ENCODE measurements around the gene GRIA4.

DNA sequence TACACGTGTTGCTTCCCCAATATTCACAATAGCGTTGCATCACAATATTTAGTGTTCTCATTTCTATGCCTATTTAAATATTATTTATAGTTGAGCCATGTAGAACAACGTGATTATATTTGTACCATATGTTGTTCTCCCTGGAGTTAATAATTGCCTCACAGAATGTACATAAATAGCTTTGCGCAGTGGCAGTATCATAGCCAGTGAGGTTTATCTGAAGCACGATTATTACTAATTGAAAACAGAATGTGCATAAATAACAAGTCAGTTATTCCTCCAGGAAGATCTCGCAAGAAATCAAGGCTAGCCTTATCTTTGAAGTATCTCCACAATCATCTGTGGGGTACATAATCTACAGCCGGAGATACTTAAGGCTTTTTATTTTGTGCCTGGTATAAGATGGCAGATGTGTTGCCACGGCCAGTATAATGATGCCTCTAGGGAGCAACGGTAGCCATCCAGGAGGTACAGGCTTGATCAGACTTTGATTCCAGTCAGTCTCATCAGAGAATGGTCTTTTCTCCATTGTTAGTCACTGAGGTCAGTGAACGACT lies 214.7 kb downstream of the GRIA4 start:
- TF ChIP-seq, protein P1, sequence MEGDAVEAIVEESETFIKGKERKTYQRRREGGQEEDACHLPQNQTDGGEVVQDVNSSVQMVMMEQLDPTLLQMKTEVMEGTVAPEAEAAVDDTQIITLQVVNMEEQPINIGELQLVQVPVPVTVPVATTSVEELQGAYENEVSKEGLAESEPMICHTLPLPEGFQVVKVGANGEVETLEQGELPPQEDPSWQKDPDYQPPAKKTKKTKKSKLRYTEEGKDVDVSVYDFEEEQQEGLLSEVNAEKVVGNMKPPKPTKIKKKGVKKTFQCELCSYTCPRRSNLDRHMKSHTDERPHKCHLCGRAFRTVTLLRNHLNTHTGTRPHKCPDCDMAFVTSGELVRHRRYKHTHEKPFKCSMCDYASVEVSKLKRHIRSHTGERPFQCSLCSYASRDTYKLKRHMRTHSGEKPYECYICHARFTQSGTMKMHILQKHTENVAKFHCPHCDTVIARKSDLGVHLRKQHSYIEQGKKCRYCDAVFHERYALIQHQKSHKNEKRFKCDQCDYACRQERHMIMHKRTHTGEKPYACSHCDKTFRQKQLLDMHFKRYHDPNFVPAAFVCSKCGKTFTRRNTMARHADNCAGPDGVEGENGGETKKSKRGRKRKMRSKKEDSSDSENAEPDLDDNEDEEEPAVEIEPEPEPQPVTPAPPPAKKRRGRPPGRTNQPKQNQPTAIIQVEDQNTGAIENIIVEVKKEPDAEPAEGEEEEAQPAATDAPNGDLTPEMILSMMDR (conservative IDR thresholded peaks at IDR 0.05; ENCODE audit: low read depth, low read length) = no peak
- no peak for TF ChIP-seq EZH2 (IDR thresholded peaks at IDR 0.05; ENCODE audit: borderline replicate concordance, low read depth, low read length, poor library complexity, severe bottlenecking)

Measured in A673 (cell line).